SW 1271 (cell line): ENCODE measurements around the gene ISG20.

Experiments
- DNase-seq, 2 experiments: peaks; one replicate each; lab custom pipeline; 2025; lab: John Stamatoyannopoulos, UW

The ISG20 gene

GRCh38 chr15:88688394-88688933 lies 49.6 kb downstream of the ISG20 start:
- DNase-seq: no peak

- DNase-seq: no peak
These were observed 51.5 kb downstream of the ISG20 start for GRCh38 chr15:88690331-88690730.

GRCh38 chr15:88693191-88693590 lies 54.4 kb downstream of the ISG20 start:
- no peak for DNase-seq

GRCh38 chr15:88695101-88695500 lies 56.3 kb downstream of the ISG20 start:
- no peak for DNase-seq

- DNase-seq: no peak
These were observed 57.0 kb downstream of the ISG20 start for GRCh38 chr15:88695691-88696251.

- DNase-seq: no peak
These were observed 57.4 kb downstream of the ISG20 start for GRCh38 chr15:88696254-88696653.

- DNase-seq: no peak
These were observed 58.5 kb downstream of the ISG20 start for GRCh38 chr15:88697276-88697675.

GRCh38 chr15:88699861-88700260 lies 61.0 kb downstream of the ISG20 start:
- no peak for DNase-seq

- DNase-seq: no peak
These were observed 61.9 kb downstream of the ISG20 start for GRCh38 chr15:88700716-88701115.

- DNase-seq: no peak
These were observed 62.8 kb downstream of the ISG20 start for GRCh38 chr15:88701561-88702095.

GRCh38 chr15:88702983-88703382 lies 64.2 kb downstream of the ISG20 start:
- no peak for DNase-seq

GRCh38 chr15:88703533-88703932 lies 64.7 kb downstream of the ISG20 start:
- no peak for DNase-seq

- no peak for DNase-seq
These were observed 66.3 kb downstream of the ISG20 start for GRCh38 chr15:88704791-88705768.

- no peak for DNase-seq
These were observed 67.0 kb downstream of the ISG20 start for GRCh38 chr15:88705769-88706165.
